ENCODE data around the gene PCK2. TPM values are rescaled to one million over a fixed set of nuclear protein-coding genes. Genes with fewer than 3 reads are reported as not detected.

Gene PCK2
- total RNA-seq, 1 experiment from 2014 or later, result 48.9 TPM

- Histone ChIP-seq H3K14ac (ENCODE audit: insufficient read depth, low read length) (0 out of 2 replicates have a peak within 1 kb of the TSS, but pooled peaks have one; percentile 59), H2AFZ (ENCODE audit: low read length) (no peak within 1 kb of the TSS), H4K20me1 (ENCODE audit: control insufficient read depth, insufficient read depth, insufficient read length) (no peaks in the 10 kb centered on the region), H3K9me3 (ENCODE audit: control insufficient read depth, low read depth, low read length) (no peaks in the 10 kb centered on the region), H3K4me1 (ENCODE audit: insufficient read depth, low read length) (no peaks in the 10 kb centered on the region), H3K56ac (ENCODE audit: insufficient read length, low read depth, low read length) (no peak within 1 kb of the TSS), H2BK12ac (ENCODE audit: insufficient read length, low read depth, low read length) (no peak within 1 kb of the TSS), H2BK120ac (ENCODE audit: low read depth, low read length, poor library complexity, severe bottlenecking) (no peak within 1 kb of the TSS), H2AK5ac (ENCODE audit: insufficient read length, low read length) (no peak within 1 kb of the TSS), H3K79me2 (ENCODE audit: insufficient read depth, low read length) (peaks cover 3% of the 10 kb centered on the region; the same call in 1 of the 2 replicates), H2BK20ac (ENCODE audit: low read depth, low read length, poor library complexity, severe bottlenecking) (no peak within 1 kb of the TSS), H3K23me2 (ENCODE audit: insufficient read length, low read depth, low read length, poor library complexity, severe bottlenecking) (peaks cover 10% of the 10 kb centered on the region), H4K5ac (ENCODE audit: insufficient read length, low read depth, low read length) (no peak within 1 kb of the TSS), H4K8ac (replicated peaks; ENCODE audit: insufficient read length, low read depth, low read length) (no peak within 1 kb of the TSS), H3K23ac (ENCODE audit: insufficient read length, low read depth, low read length) (no peak within 1 kb of the TSS), H3K79me1 (ENCODE audit: insufficient read depth, low read depth, low read length, poor library complexity, severe bottlenecking) (peaks cover 2% of the 10 kb centered on the region), H3K9ac (ENCODE audit: extremely low read depth, insufficient read length, low read length) (no peak within 1 kb of the TSS), H2BK5ac (ENCODE audit: insufficient read length, low read length) (no peak within 1 kb of the TSS), H3K4me2 (ENCODE audit: insufficient read depth, insufficient read length, low read length) (peak within 1 kb of the TSS; percentile 64), H3K18ac (ENCODE audit: insufficient read length, low read depth, low read length) (no peak within 1 kb of the TSS), H4K91ac (ENCODE audit: insufficient read length, low read depth, low read length) (no peak within 1 kb of the TSS), H2BK15ac (ENCODE audit: low read depth, low read length) (no peak within 1 kb of the TSS), H3K4ac (ENCODE audit: low read depth, low read length) (no peak within 1 kb of the TSS), H3T11ph (ENCODE audit: low read length) (no peak within 1 kb of the TSS), H3K27ac (ENCODE audit: insufficient read length, low read depth, low read length) (no peak within 1 kb of the TSS), H3K27me3 (ENCODE audit: insufficient read depth, low read length) (no peaks in the 10 kb centered on the region)
- peak within 1 kb of the TSS; percentile 82 to 89 for H3K4me3 Mint-ChIP-seq
- H3K9me3 Mint-ChIP-seq, result 0 out of 5 replicates have a peak, but pooled peaks cover 0 to 2% of the 10 kb centered on the region in 2 experiments
- no CpG with 5 or more reads among the region's 75 CpGs for WGBS (ENCODE audit: extremely low coverage, insufficient read length, low lambda C conversion rate)
- peaks cover 28 to 33% of the 10 kb centered on the region in 2 experiments for H3K4me1 Mint-ChIP-seq
- H3K27ac Mint-ChIP-seq, result peak within 1 kb of the TSS; percentile 55 to 93 (median 82); a peak in 5 of 7 replicates
- H3K36me3 Mint-ChIP-seq (ENCODE audit: insufficient read depth in 1 of 3, low read depth in 3 of 3), result peaks cover 22 to 34% (median 27%) of the 10 kb centered on the region in 3 experiments
- no peaks in the 10 kb centered on the region for H3K27me3 Mint-ChIP-seq (ENCODE audit: low read depth)
- peak; percentile 93 for DNase-seq
- no peak for TF ChIP-seq CTCF (conservative IDR thresholded peaks at IDR 0.05)
Measured at GRCh38 chr14:24135834-24136683, 41.9 kb downstream of the PCK2 start, which contains the start of gene PSME1. Gene PSME1, plus strand, starts transcription at chr14:24136194. Its CDS starts 69 bp downstream, at chr14:24136263.

Measured in H9 (cell line).